HG02973 (cell line): ENCODE results near the gene ADD1.

Experiments
- ATAC-seq: cut with Tn5 transposase; IDR thresholded peaks from one replicate; pipeline ENCODE4 v1.9.1; 2021; ENCODE audit warnings: moderate library complexity; ENCODE audit not compliant: unreplicated experiment

ADD1 gene

GRCh38 chr4:2843263-2843940 lies at the start of gene ADD1:
ADD1 (plus strand) TSS chr4:2843844; CDS start chr4:2875916, 32,072 bp downstream.
- peak; percentile 74 for ATAC-seq

GRCh38 chr4:2794486-2795299 lies 49.0 kb upstream of the ADD1 start:
- no peak for ATAC-seq

- ATAC-seq = no peak
Observed at GRCh38 chr4:2795300-2795892, 48.2 kb upstream of the ADD1 start.

GRCh38 chr4:2795893-2796848 lies 47.5 kb upstream of the ADD1 start:
- no peak for ATAC-seq

GRCh38 chr4:2796849-2797544 lies 46.6 kb upstream of the ADD1 start:
- ATAC-seq = no peak

- ATAC-seq = no peak
Observed at GRCh38 chr4:2797545-2798305, 45.9 kb upstream of the ADD1 start.

- peak; percentile 41 for ATAC-seq
Observed at GRCh38 chr4:2798399-2799223, 45.0 kb upstream of the ADD1 start.

- ATAC-seq = no peak
Observed at GRCh38 chr4:2799224-2799911, 44.3 kb upstream of the ADD1 start.

- no peak for ATAC-seq
Observed at GRCh38 chr4:2799971-2800690, 43.5 kb upstream of the ADD1 start.

GRCh38 chr4:2800691-2801596 lies 42.7 kb upstream of the ADD1 start:
- no peak for ATAC-seq

- ATAC-seq = no peak
Observed at GRCh38 chr4:2802618-2803531, 40.8 kb upstream of the ADD1 start.

- no peak for ATAC-seq
Observed at GRCh38 chr4:2803624-2804448, 39.8 kb upstream of the ADD1 start.

- no peak for ATAC-seq
Observed at GRCh38 chr4:2804449-2804972, 39.1 kb upstream of the ADD1 start.

GRCh38 chr4:2804973-2805501 lies 38.6 kb upstream of the ADD1 start:
- ATAC-seq = no peak
